Endodermal cell (in vitro differentiated cells): ENCODE measurements around the gene TUBE1. TPM values are rescaled to one million over a fixed set of nuclear protein-coding genes. Genes with fewer than 3 reads are reported as not detected.

Source experiments
- DNase-seq: peaks from one replicate; pipeline ENCODE4 v3.0.0-alpha.2; 2017
- H3K27ac ChIP-seq: 2 replicates; pipeline ENCODE4 v1.5.1; 2013; ENCODE audit warnings: mild to moderate bottlenecking, low read depth, low read length, moderate library complexity
- H3K27me3 ChIP-seq: 2 replicates; pipeline ENCODE4 v1.6.1; 2013; ENCODE audit warnings: mild to moderate bottlenecking, low read length, moderate library complexity; ENCODE audit not compliant: insufficient read depth, control insufficient read depth, poor library complexity, severe bottlenecking
- H3K36me3 ChIP-seq: 2 replicates; pipeline ENCODE4 v1.7.0; 2013; ENCODE audit warnings: mild to moderate bottlenecking, low read length, moderate library complexity; ENCODE audit not compliant: control insufficient read depth, insufficient read depth
- H3K4me1 ChIP-seq: one replicate; pipeline ENCODE4 v1.7.0; 2013; ENCODE audit warnings: low read length; ENCODE audit not compliant: control insufficient read depth, insufficient read depth
- H3K4me3 ChIP-seq: 2 replicates; pipeline ENCODE4 v1.5.1; 2013; ENCODE audit warnings: mild to moderate bottlenecking, low read length, moderate library complexity
- H3K9ac ChIP-seq: 2 replicates; pipeline ENCODE4 v1.6.1; 2013; ENCODE audit warnings: mild to moderate bottlenecking, low read length, moderate library complexity; ENCODE audit not compliant: poor library complexity, severe bottlenecking; ENCODE audit errors: extremely low read depth
- H3K9me3 ChIP-seq: 2 replicates; pipeline ENCODE4 v1.6.1; 2013; ENCODE audit warnings: mild to moderate bottlenecking, low read length, moderate library complexity; ENCODE audit not compliant: control insufficient read depth
- H3K27ac Mint-ChIP-seq: 2 replicates; pipeline ENCODE4 v1.8.0; 2020; ENCODE audit warnings: mixed read lengths
- H3K27me3 Mint-ChIP-seq: 2 replicates; pipeline ENCODE4 v1.8.0; 2021; ENCODE audit warnings: mild to moderate bottlenecking, mixed read lengths; ENCODE audit not compliant: insufficient read depth
- H3K36me3 Mint-ChIP-seq: 2 replicates; pipeline ENCODE4 v1.8.0; 2020; ENCODE audit warnings: low read depth, mixed read lengths
- H3K4me1 Mint-ChIP-seq: 2 replicates; pipeline ENCODE4 v1.8.0; 2020; ENCODE audit warnings: mixed read lengths
- H3K4me3 Mint-ChIP-seq: 2 replicates; pipeline ENCODE4 v1.8.0; 2020; ENCODE audit warnings: mild to moderate bottlenecking, moderate library complexity, mixed read lengths
- H3K9me3 Mint-ChIP-seq: 2 replicates; pipeline ENCODE4 v1.8.0; 2020; ENCODE audit warnings: mild to moderate bottlenecking, mixed read lengths
- WGBS, 2 experiments: methylation state at CpG; one replicate each; pipeline versions ENCODE4 v1.1.5 to v1.1.7; 2013; ENCODE audit warnings: missing lambda C conversion rate in 2 of 2, mixed read lengths in 1 of 2; ENCODE audit not compliant: insufficient coverage in 1 of 2, insufficient read length in 1 of 2; 5-methylcytosine and 5-hydroxymethylcytosine counted together
- total RNA-seq, 2 donors: library from RNA; stranded (reverse); fragmentation: NEBNext Ultra II Directional in 1 of 2; extraction: Animal tissue kit (Norgen Biotek cat#: 25700) in 1 of 2; gene quantifications; 2 replicates in 1 of 2; 3 replicates in 1 of 2; pipeline ENCODE4 v1.2.1, GENCODE V29; 2021
- TF ChIP-seq, protein P1 (sequence below): fragments of 200-600 bp; sonication (generic); conservative IDR thresholded peaks from 2 replicates; pipeline ENCODE4 v1.5.0; 2021; ENCODE audit warnings: antibody characterized with exemption, mild to moderate bottlenecking

TUBE1 gene
- total RNA-seq, 2 donors from 2014 or later = 27.7 to 40.2 TPM

DNA sequence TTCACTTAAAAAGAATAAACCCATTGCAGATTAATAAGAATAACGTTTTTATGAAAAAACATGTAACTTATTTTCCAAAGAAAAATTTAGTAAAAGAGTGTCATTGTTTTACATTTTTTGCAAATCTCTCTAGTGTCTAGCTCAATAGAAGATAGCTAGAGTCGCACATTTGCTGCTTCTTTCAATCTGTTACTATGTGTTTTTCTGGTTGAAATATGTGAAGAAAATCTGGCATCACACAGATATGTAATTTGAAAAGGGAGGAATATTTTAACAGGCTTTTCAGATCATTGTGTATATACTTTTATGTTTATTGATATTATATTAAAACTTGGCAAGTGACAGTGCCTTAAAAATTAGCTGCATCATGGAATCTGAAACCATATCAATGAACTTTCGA lies 24.3 kb downstream of the TUBE1 start:
- Mint-ChIP-seq H3K9me3 (no peaks in the 10 kb centered on the region), H3K36me3 (no peaks in the 10 kb centered on the region), H3K27me3 (peaks cover 14% of the 10 kb centered on the region), H3K4me3 (no peak overlapping the region), H3K4me1 (no peaks in the 10 kb centered on the region), H3K27ac (no peak overlapping the region)
- Histone ChIP-seq H3K4me1 (peaks cover 3% of the 10 kb centered on the region), H3K27me3 (peaks cover 78% of the 10 kb centered on the region), H3K36me3 (no peaks in the 10 kb centered on the region), H3K9ac (no peak overlapping the region), H3K9me3 (no peaks in the 10 kb centered on the region), H3K27ac (no peak overlapping the region), H3K4me3 (no peak overlapping the region)
- 92 to 93% methylated on average over 2 to 3 of the region's 3 CpGs for WGBS, 2 experiments
- TF ChIP-seq, protein P1, sequence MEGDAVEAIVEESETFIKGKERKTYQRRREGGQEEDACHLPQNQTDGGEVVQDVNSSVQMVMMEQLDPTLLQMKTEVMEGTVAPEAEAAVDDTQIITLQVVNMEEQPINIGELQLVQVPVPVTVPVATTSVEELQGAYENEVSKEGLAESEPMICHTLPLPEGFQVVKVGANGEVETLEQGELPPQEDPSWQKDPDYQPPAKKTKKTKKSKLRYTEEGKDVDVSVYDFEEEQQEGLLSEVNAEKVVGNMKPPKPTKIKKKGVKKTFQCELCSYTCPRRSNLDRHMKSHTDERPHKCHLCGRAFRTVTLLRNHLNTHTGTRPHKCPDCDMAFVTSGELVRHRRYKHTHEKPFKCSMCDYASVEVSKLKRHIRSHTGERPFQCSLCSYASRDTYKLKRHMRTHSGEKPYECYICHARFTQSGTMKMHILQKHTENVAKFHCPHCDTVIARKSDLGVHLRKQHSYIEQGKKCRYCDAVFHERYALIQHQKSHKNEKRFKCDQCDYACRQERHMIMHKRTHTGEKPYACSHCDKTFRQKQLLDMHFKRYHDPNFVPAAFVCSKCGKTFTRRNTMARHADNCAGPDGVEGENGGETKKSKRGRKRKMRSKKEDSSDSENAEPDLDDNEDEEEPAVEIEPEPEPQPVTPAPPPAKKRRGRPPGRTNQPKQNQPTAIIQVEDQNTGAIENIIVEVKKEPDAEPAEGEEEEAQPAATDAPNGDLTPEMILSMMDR = no peak
- DNase-seq = no peak

DNA sequence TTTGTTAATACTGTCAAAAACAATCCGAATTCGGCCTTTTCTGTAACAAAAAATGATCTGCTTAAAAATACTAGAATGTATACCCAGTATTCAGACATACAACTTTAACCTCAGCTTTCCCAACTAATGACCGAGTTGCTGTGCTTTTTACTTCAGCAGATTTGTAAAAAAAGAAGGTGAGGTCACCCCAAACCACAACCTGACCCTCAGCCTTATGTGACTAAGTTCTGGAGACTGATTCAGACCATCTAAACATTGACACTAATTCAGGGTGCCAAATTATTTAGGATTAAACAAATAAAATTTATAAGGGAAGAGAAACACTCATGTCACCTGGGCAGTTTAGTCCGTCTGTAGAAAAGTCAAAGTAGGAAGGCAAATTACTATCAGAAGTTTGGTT lies 25.7 kb downstream of the TUBE1 start:
- no peak overlapping the region for H3K4me3 Mint-ChIP-seq
- H3K36me3 Mint-ChIP-seq = no peaks in the 10 kb centered on the region

DNA sequence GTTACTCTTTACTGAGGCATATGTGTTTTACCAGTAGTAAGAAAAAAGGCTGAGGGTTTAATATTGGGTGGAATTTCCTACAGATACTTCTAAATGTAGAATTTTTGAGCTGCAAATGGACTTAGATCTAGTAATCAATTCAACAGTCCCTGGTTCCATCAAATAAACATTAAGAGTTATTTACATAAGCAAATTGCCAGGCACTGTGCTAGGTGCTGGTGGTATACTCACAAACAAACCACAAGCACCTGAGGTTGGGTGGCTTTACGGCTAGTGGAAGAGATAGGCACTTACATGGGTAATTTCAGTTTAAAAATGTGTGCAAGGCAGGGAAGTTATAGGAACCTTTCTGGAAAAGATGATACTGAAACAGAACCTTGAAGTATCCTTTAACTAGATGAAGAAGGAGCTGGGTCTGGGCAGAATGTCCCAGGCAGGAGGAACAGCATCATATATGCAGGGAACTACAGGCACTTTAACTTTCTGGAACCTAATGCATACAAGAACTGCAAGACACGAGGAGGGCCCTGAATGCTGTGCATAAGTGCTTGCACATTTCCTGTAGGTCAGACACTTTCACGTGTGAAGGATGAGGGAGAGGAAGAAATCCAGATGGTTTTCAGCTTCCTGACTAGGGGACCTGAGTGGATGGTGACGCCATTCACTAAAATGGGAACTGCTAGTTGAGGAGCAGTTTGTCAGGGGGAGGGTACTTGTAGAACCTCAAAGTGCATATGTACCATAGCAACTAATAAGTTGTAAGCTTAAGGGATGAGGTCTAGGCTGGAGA lies 28.8 kb downstream of the TUBE1 start:
- H3K36me3 Mint-ChIP-seq = no peaks in the 10 kb centered on the region
- Histone ChIP-seq H3K27ac (no peak overlapping the region), H3K36me3 (no peaks in the 10 kb centered on the region), H3K9ac (no peak overlapping the region), H3K4me3 (no peak overlapping the region), H3K4me1 (peaks cover 3% of the 10 kb centered on the region), H3K9me3 (no peaks in the 10 kb centered on the region), H3K27me3 (peaks cover 88% of the 10 kb centered on the region)
- H3K9me3 Mint-ChIP-seq = no peaks in the 10 kb centered on the region
- H3K4me1 Mint-ChIP-seq = no peaks in the 10 kb centered on the region
- no peak overlapping the region for H3K4me3 Mint-ChIP-seq
- no peak overlapping the region for H3K27ac Mint-ChIP-seq
- H3K27me3 Mint-ChIP-seq = peaks cover 9% of the 10 kb centered on the region
- WGBS, 2 experiments = 77 to 86% methylated on average over 3 to 4 of the region's 4 CpGs
- DNase-seq = no peak
- TF ChIP-seq, protein P1 = no peak

More for the DNA sequence above, 25.7 kb downstream of the TUBE1 start:
- DNase-seq = no peak
- H3K27me3 Mint-ChIP-seq = peaks cover 14% of the 10 kb centered on the region
- 92 to 100% methylated on average over 4 of the region's 4 CpGs for WGBS, 2 experiments
- Histone ChIP-seq H3K4me3 (no peak overlapping the region), H3K4me1 (peaks cover 3% of the 10 kb centered on the region), H3K27me3 (peaks cover 92% of the 10 kb centered on the region), H3K9ac (no peak overlapping the region), H3K9me3 (no peaks in the 10 kb centered on the region), H3K27ac (no peak overlapping the region), H3K36me3 (no peaks in the 10 kb centered on the region)
- no peaks in the 10 kb centered on the region for H3K9me3 Mint-ChIP-seq
- TF ChIP-seq, protein P1 = no peak
- no peak overlapping the region for H3K27ac Mint-ChIP-seq
- H3K4me1 Mint-ChIP-seq = no peaks in the 10 kb centered on the region
